Right lobe of liver (tissue), 6 donors: ENCODE results near the gene KCNQ2. TPM values are rescaled to one million over a fixed set of nuclear protein-coding genes. Genes with fewer than 3 reads are reported as not detected.

Experiments
- ATAC-seq, 4 donors: fragments of 200-7000 bp; cut with Tn5 transposase; one replicate each; pipeline ENCODE4 v1.9.1; 2020; ENCODE audit warnings: mild to moderate bottlenecking in 4 of 4, moderate library complexity in 4 of 4
- DNase-seq, 3 donors: peaks; one replicate each; pipeline ENCODE4 v3.0.0-alpha.2; 2020
- H3K27ac ChIP-seq, 3 donors: fragments of 200-600 bp; one replicate each; pipeline ENCODE4 v1.8.0; 2022
- H3K27me3 ChIP-seq, 2 donors: fragments of 200-600 bp; one replicate each; pipeline ENCODE4 v1.8.0; 2022
- H3K36me3 ChIP-seq, 4 donors: fragments of 200-600 bp; sonication (generic) in 1 of 4; one replicate each; pipeline versions ENCODE4 v1.5.1 to v1.8.0; 2017 to 2022; ENCODE audit warnings: control low read depth in 1 of 4
- H3K4me1 ChIP-seq, 4 donors: fragments of 200-600 bp; sonication (generic) in 1 of 4; one replicate each; pipeline versions ENCODE4 v1.5.1 to v1.8.0; 2017 to 2022; ENCODE audit warnings: control low read depth in 1 of 4
- H3K4me3 ChIP-seq, 3 donors: fragments of 200-600 bp; one replicate each; pipeline ENCODE4 v1.8.0; 2022
- H3K9me3 ChIP-seq, 4 donors: fragments of 200-600 bp; sonication (generic) in 1 of 4; one replicate each; pipeline versions ENCODE4 v1.5.1 to v1.8.0; 2017 to 2022; ENCODE audit warnings: control low read depth in 1 of 4
- CTCF ChIP-seq, 4 donors: fragments of 200-600 bp in 3 of 4; fragments of 450-650 bp in 1 of 4; IDR thresholded peaks; one replicate each; pipeline versions ENCODE4 v1.5.1 to v1.8.0; 2016 to 2022; ENCODE audit warnings: antibody characterized with exemption in 4 of 4, mild to moderate bottlenecking in 2 of 4
- POLR2A ChIP-seq: fragments of 450-650 bp; IDR thresholded peaks from one replicate; pipeline ENCODE4 v1.6.1; 2017; ENCODE audit warnings: antibody characterized with exemption, mild to moderate bottlenecking
- WGBS: methylation state at CpG from one replicate; pipeline ENCODE4 v1.1.6; 2018; ENCODE audit warnings: low coverage, low lambda C conversion rate; ENCODE audit not compliant: insufficient coverage; ENCODE audit errors: missing lambda C conversion rate; 5-methylcytosine and 5-hydroxymethylcytosine counted together
- intact Hi-C, 2 donors: fragments of 100-400 bp; cut with DNase I; formaldehyde crosslinking; loops; one replicate each; pipeline versions ENCODE4 v1.11.2 to v1.14.1; 2022
- total RNA-seq, 6 experiments: library from RNA; depleted of rRNA in 2 of 6; stranded (reverse); fragments of >200 nt in 2 of 6; fragmentation: NEBNext Ultra II Directional in 3 of 6; extraction: Animal tissue kit (Norgen Biotek cat#: 25700) in 3 of 6; gene quantifications; one replicate each; pipeline versions ENCODE4 v1.1.0 to v1.2.4, GENCODE V29; 2016 to 2023
- donor health status: DM: no; HTN: yes; CAD: no.
- donor health status: DM: no; HTN: no; CAD: no.
- donor health status: DM: no; HTN: no; CAD: no.
- donor health status: DM: no; HTN: yes; CAD: no.
- donor health status: DM: no; HTN: yes; CAD: no.

KCNQ2 gene
- total RNA-seq, 6 experiments from 2014 or later: not detected

- Histone ChIP-seq H3K36me3 (no peaks in the 10 kb centered on the region), H3K27ac (no peak overlapping the region), H3K27me3 (no peaks in the 10 kb centered on the region), H3K9me3 (no peaks in the 10 kb centered on the region), H3K4me3 (no peak overlapping the region), H3K4me1 (no peaks in the 10 kb centered on the region)
- DNase-seq (no peak), ATAC-seq (no peak)
- WGBS: 25% methylated on average over 2 of the region's 21 CpGs
- no peak for TF ChIP-seq POLR2A
- TF ChIP-seq CTCF (IDR thresholded peaks at IDR 0.05): no peak
- intact Hi-C loops: no loop called here
Measured at GRCh38 chr20:63423751-63424150, 48.7 kb downstream of the KCNQ2 start.

- intact Hi-C loops: no loop called here
- H3K4me3 ChIP-seq: no peak overlapping the region
- WGBS: 68% methylated on average over 6 of the region's 25 CpGs
Measured at GRCh38 chr20:63422653-63423052, 49.8 kb downstream of the KCNQ2 start.

GRCh38 chr20:63421913-63422312 lies 50.5 kb downstream of the KCNQ2 start:
- Histone ChIP-seq H3K27ac (no peak overlapping the region), H3K9me3 (no peaks in the 10 kb centered on the region), H3K4me1 (no peaks in the 10 kb centered on the region), H3K27me3 (no peaks in the 10 kb centered on the region), H3K4me3 (no peak overlapping the region), H3K36me3 (no peaks in the 10 kb centered on the region)
- WGBS: 80% methylated on average over 1 of the region's 17 CpGs
- intact Hi-C loops: no loop called here
- TF ChIP-seq CTCF (IDR thresholded peaks at IDR 0.05) (no peak), POLR2A (no peak)
- no peak for ATAC-seq
- no peak for DNase-seq

More at GRCh38 chr20:63422653-63423052, 49.8 kb downstream of the KCNQ2 start:
- Histone ChIP-seq H3K36me3 (no peaks in the 10 kb centered on the region), H3K4me1 (no peaks in the 10 kb centered on the region), H3K27me3 (no peaks in the 10 kb centered on the region), H3K9me3 (no peaks in the 10 kb centered on the region), H3K27ac (no peak overlapping the region)
- TF ChIP-seq POLR2A: no peak
- no peak for TF ChIP-seq CTCF (IDR thresholded peaks at IDR 0.05)
- ATAC-seq (no peak), DNase-seq (no peak)

GRCh38 chr20:63421094-63421692 lies 51.3 kb downstream of the KCNQ2 start:
- 53% methylated on average over 3 of the region's 29 CpGs for WGBS
- TF ChIP-seq CTCF (IDR thresholded peaks at IDR 0.05): no peak
- no peak for TF ChIP-seq POLR2A
- H3K4me3 ChIP-seq: no peak overlapping the region
- intact Hi-C loops: no loop called here
- H3K4me1 ChIP-seq: no peaks in the 10 kb centered on the region
- H3K9me3 ChIP-seq: no peaks in the 10 kb centered on the region
- H3K36me3 ChIP-seq: no peaks in the 10 kb centered on the region
- no peak for ATAC-seq
- DNase-seq: no peak
- H3K27me3 ChIP-seq: no peaks in the 10 kb centered on the region
- H3K27ac ChIP-seq: no peak overlapping the region
